Heart left ventricle (tissue), 16 donors: ENCODE measurements around the gene FARP1. TPM values are rescaled to one million over a fixed set of nuclear protein-coding genes. Genes with fewer than 3 reads are reported as not detected.

Source experiments
- ATAC-seq, 4 donors: fragments of 200-7000 bp; cut with Tn5 transposase; one replicate each; pipeline ENCODE4 v1.9.1; 2020 to 2022; ENCODE audit warnings: moderate library complexity in 4 of 4, mild to moderate bottlenecking in 3 of 4, moderate number of reproducible peaks in 1 of 4
- DNase-seq, 5 donors: peaks; one replicate each; pipeline ENCODE4 v3.0.0-alpha.2; 2020
- H3K27ac ChIP-seq, 12 donors: fragments of 200-600 bp; sonication (generic) in 4 of 12; one replicate each; pipeline versions ENCODE4 v1.5.0 to v1.8.0; 2016 to 2022; ENCODE audit warnings: mild to moderate bottlenecking in 2 of 12
- H3K27me3 ChIP-seq, 9 donors: fragments of 200-600 bp; sonication (generic) in 2 of 9; one replicate each; pipeline versions ENCODE4 v1.5.1 to v1.8.0; 2016 to 2022; ENCODE audit warnings: mild to moderate bottlenecking in 3 of 9
- H3K36me3 ChIP-seq, 9 donors: fragments of 200-600 bp; sonication (generic) in 2 of 9; one replicate each; pipeline versions ENCODE4 v1.5.0 to v1.8.0; 2018 to 2022; ENCODE audit warnings: mild to moderate bottlenecking in 2 of 9
- H3K4me1 ChIP-seq, 12 donors: fragments of 200-600 bp; sonication (generic) in 4 of 12; one replicate each; pipeline versions ENCODE4 v1.5.0 to v1.8.0; 2016 to 2022; ENCODE audit warnings: mild to moderate bottlenecking in 3 of 12
- H3K4me3 ChIP-seq, 12 donors: fragments of 200-600 bp; sonication (generic) in 4 of 12; one replicate each; pipeline versions ENCODE4 v1.5.0 to v1.8.0; 2017 to 2022; ENCODE audit warnings: mild to moderate bottlenecking in 9 of 12, moderate library complexity in 4 of 12
- H3K9me3 ChIP-seq, 12 donors: fragments of 200-600 bp; sonication (generic) in 4 of 12; one replicate each; pipeline versions ENCODE4 v1.5.0 to v1.8.0; 2016 to 2022; ENCODE audit warnings: mild to moderate bottlenecking in 1 of 12
- CTCF ChIP-seq, 12 donors: fragments of 200-600 bp; sonication (generic) in 4 of 12; IDR thresholded peaks; one replicate each; pipeline versions ENCODE4 v1.5.0 to v1.8.0; 2018 to 2022; ENCODE audit warnings: antibody characterized with exemption in 12 of 12, mild to moderate bottlenecking in 5 of 12
- POLR2A ChIP-seq, 2 donors: fragments of 450-650 bp; IDR thresholded peaks; one replicate each; pipeline ENCODE4 v1.6.1; 2017; ENCODE audit warnings: antibody characterized with exemption in 2 of 2, mild to moderate bottlenecking in 2 of 2, moderate library complexity in 2 of 2
- WGBS, 4 donors: extraction: QIAGEN DNeasy Blood & Tissue Kit in 2 of 4; methylation state at CpG; one replicate each; pipeline versions ENCODE4 v1.1.5 to v1.1.7; 2013 to 2018; 5-methylcytosine and 5-hydroxymethylcytosine counted together
- intact Hi-C, 10 donors: fragments of 100-400 bp; cut with DNase I; formaldehyde crosslinking; loops; one replicate each; pipeline versions ENCODE4 v1.11.1 to v1.14.2; 2022
- polyA plus RNA-seq, 2 donors: library from polyadenylated mRNA; stranded (reverse); fragments of 200-250 nt; gene quantifications; one replicate each; pipeline ENCODE4 v1.2.3, GENCODE V29; 2013
- total RNA-seq, 9 donors: library from RNA; depleted of rRNA in 2 of 9; stranded (reverse); fragments of >200 nt in 2 of 9; fragmentation: NEBNext Ultra II Directional in 3 of 9; extraction: Animal tissue kit (Norgen Biotek cat#: 25700) in 3 of 9; gene quantifications; one replicate each; pipeline versions ENCODE4 v1.1.0 to v1.2.4, GENCODE V29; 2016 to 2023
- donor health status: ischemic (EF 13 %, LVEDD 7.1; RV severe dilation, severe dysfunction).
- donor health status: healthy with polysubstance abuse.
- donor health status: DM: no; HTN: yes; CAD: no.
- donor health status: DM: no; HTN: no; CAD: no.
- donor health status: ischemic (EF 25% LVEDD 6.9; RV normal size, moderate dysfunction).
- donor health status: ischemic (EF 25% LVEDD 5.7; RV mildly dilated, moderate dysfunction).
- donor health status: healthy.
- donor health status: DM: yes; HTN: yes; CAD: no.
- donor health status: ischemic (EF 35%, LVEDD 5.7; RV mildly dilated, moderate dysfunction).
- donor health status: nonischemic (EF 11% LVEDD 7.7; RV severe dilation, severe dysfunction).
- donor health status: DM: yes; HTN: yes; CAD: no.
- donor health status: PGD.
- donor health status: ischemic (EF 29% LVEDD 5.4; RV normal size, mild dysfunction).
- donor health status: nonischemic (EF 23%, LVEDD 6.1; RV moderate dilation, normal function).

FARP1 gene
- total and polyA plus RNA-seq, 11 donors: 7.7 to 51.8 (median 22.3) TPM

- Histone ChIP-seq H3K27me3 (no peaks in the 10 kb centered on the region), H3K36me3 (no peaks in the 10 kb centered on the region), H3K9me3 (no peaks in the 10 kb centered on the region), H3K4me3 (no peak overlapping the region), H3K4me1 (peaks cover 0 to 11% (median 0%) of the 10 kb centered on the region in 12 donors), H3K27ac (no peak overlapping the region)
- intact Hi-C loops: loop anchor here in 1 of 10 donors (10.0 kb wide), 1 partner anchor 201 kb away; the partner anchor contains the start of gene FARP1
- 83 to 87% (median 84%) methylated on average over 12 of the region's 12 CpGs for WGBS, 4 donors
- DNase-seq: no peak
- TF ChIP-seq CTCF (IDR thresholded peaks at IDR 0.05): no peak
- TF ChIP-seq POLR2A (IDR thresholded peaks at IDR 0.05): no peak
- no peak for ATAC-seq
These were observed 202.4 kb downstream of the FARP1 start for GRCh38 chr13:98345107-98345935.

- 88 to 95% (median 93%) methylated on average over 10 of the region's 10 CpGs for WGBS, 4 donors
- no peak overlapping the region for H3K4me3 ChIP-seq
- intact Hi-C loops: loop anchor here in 1 of 10 donors (10.0 kb wide), 1 partner anchor 202 kb away; the partner anchor contains the start of gene FARP1
- H3K27ac ChIP-seq: no peak overlapping the region
- peaks cover 0 to 11% (median 0%) of the 10 kb centered on the region in 12 donors for H3K4me1 ChIP-seq
- no peaks in the 10 kb centered on the region for H3K9me3 ChIP-seq
- DNase-seq (no peak), ATAC-seq (no peak)
- TF ChIP-seq CTCF (IDR thresholded peaks at IDR 0.05) (no peak), POLR2A (IDR thresholded peaks at IDR 0.05) (no peak)
- no peaks in the 10 kb centered on the region for H3K27me3 ChIP-seq
- no peaks in the 10 kb centered on the region for H3K36me3 ChIP-seq
These were observed 204.2 kb downstream of the FARP1 start for GRCh38 chr13:98346904-98347636.

- ATAC-seq: no peak
- H3K4me1 ChIP-seq: peaks cover 0 to 11% (median 0%) of the 10 kb centered on the region in 12 donors
- H3K36me3 ChIP-seq: no peaks in the 10 kb centered on the region
- TF ChIP-seq POLR2A (IDR thresholded peaks at IDR 0.05): no peak
- TF ChIP-seq CTCF (IDR thresholded peaks at IDR 0.05): no peak
- H3K27me3 ChIP-seq: no peaks in the 10 kb centered on the region
- 89 to 100% (median 93%) methylated on average over 1 of the region's 1 CpG for WGBS, 4 donors
- no peak for DNase-seq
- H3K27ac ChIP-seq: no peak overlapping the region
- no peak overlapping the region for H3K4me3 ChIP-seq
- H3K9me3 ChIP-seq: no peaks in the 10 kb centered on the region
- intact Hi-C loops: loop anchor here in 1 of 10 donors (10.0 kb wide), 1 partner anchor 203 kb away; the partner anchor contains the start of gene FARP1
These were observed 204.9 kb downstream of the FARP1 start for GRCh38 chr13:98347756-98348155.
